ENCODE results near the gene HES7.

Gene HES7

DNA sequence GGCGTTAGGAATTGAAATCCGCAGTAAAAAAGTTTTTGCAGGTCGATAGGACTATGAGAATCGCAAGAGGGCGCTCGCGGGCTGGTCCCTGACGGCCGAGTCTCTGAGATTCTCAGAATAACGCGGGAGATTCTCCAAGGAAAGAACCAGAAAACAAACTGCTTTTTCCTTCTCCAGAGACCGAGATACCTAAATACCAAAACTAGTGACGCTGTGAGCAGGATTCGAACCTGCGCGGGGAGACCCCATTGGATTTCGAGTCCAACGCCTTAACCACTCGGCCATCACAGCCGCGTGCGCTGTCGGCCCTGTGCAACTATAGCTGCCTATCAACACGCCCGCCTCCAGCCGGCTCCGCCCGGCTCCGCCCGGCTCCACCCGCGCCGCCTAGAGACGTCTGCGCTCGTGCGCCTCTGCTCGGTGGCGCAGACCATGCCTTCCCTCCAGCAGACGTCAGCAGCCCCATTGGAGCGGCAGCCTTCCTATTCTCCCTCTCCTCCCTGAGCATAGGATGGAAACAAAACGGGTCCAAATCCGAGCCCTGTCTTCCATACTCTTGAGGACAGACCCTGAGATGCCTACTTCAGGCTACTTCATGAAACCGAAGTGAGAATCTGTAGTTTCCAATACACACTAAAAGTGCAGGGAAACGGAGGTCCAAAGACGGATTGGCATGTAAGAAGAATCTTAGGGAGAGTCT is 14.9 kb upstream of the HES7 start:
- Histone ChIP-seq H3K79me2 (ENCODE audit: insufficient read depth, low read length) (no peaks in the 10 kb centered on the region), H3K9me3 (ENCODE audit: low read length) (no peaks in the 10 kb centered on the region), H2AFZ (ENCODE audit: low read length) (no peak overlapping the region), H3K27me3 (ENCODE audit: insufficient read depth, low read length) (no peaks in the 10 kb centered on the region), H3K4me3 (ENCODE audit: low read depth, low read length, poor library complexity, severe bottlenecking) (peak overlapping the region; percentile 75), H3K4me2 (ENCODE audit: low read length) (peak overlapping the region; percentile 93), H3K9me2 (ENCODE audit: low read depth, low read length) (no peaks in the 10 kb centered on the region), H4K20me1 (ENCODE audit: insufficient read depth, low read length) (no peaks in the 10 kb centered on the region), H3K36me3 (ENCODE audit: insufficient read depth, low read length) (peaks cover 17% of the 10 kb centered on the region; the same call in 1 of the 2 replicates), H3K9ac (ENCODE audit: low read length) (peak overlapping the region; percentile 77), H3K27ac (ENCODE audit: low read depth, low read length, poor library complexity, severe bottlenecking) (peak overlapping the region; percentile 90), H3F3A (ENCODE audit: insufficient read depth, low read length) (no peaks in the 10 kb centered on the region), H3K4me1 (ENCODE audit: insufficient read depth, low read length, severe bottlenecking) (peaks cover 6% of the 10 kb centered on the region)
- TF ChIP-seq, protein P1, sequence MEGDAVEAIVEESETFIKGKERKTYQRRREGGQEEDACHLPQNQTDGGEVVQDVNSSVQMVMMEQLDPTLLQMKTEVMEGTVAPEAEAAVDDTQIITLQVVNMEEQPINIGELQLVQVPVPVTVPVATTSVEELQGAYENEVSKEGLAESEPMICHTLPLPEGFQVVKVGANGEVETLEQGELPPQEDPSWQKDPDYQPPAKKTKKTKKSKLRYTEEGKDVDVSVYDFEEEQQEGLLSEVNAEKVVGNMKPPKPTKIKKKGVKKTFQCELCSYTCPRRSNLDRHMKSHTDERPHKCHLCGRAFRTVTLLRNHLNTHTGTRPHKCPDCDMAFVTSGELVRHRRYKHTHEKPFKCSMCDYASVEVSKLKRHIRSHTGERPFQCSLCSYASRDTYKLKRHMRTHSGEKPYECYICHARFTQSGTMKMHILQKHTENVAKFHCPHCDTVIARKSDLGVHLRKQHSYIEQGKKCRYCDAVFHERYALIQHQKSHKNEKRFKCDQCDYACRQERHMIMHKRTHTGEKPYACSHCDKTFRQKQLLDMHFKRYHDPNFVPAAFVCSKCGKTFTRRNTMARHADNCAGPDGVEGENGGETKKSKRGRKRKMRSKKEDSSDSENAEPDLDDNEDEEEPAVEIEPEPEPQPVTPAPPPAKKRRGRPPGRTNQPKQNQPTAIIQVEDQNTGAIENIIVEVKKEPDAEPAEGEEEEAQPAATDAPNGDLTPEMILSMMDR (IDR thresholded peaks at IDR 0.05; ENCODE audit: low read length): peak; percentile 87
- TF ChIP-seq EZH2 (IDR thresholded peaks at IDR 0.05; ENCODE audit: borderline replicate concordance, low read length): no peak

DNA sequence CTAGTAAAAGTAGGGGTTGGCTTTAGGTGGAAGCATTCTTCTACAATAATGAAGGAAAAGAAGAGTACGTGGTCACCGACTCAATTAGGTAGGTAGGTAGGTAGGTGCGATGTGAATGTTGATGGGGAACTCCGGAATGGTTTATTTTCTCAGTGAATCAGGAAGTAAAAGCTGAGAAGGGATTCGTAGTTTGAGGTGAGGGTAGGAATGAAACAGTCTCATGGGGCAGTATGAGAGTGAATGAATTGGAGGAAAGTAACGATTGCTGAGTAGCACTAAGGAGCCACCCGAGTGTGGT is 14.4 kb upstream of the HES7 start:
- Histone ChIP-seq H3K27ac (ENCODE audit: low read depth, low read length, poor library complexity, severe bottlenecking) (no peak overlapping the region), H3F3A (ENCODE audit: insufficient read depth, low read length) (no peaks in the 10 kb centered on the region), H3K4me3 (ENCODE audit: low read depth, low read length, poor library complexity, severe bottlenecking) (peak overlapping the region; percentile 75), H3K9ac (ENCODE audit: low read length) (peak overlapping the region; percentile 38; the same call in 1 of the 2 replicates), H3K4me1 (ENCODE audit: insufficient read depth, low read length, severe bottlenecking) (peaks cover 6% of the 10 kb centered on the region), H3K4me2 (ENCODE audit: low read length) (peak overlapping the region; percentile 93), H3K36me3 (ENCODE audit: insufficient read depth, low read length) (peaks cover 17% of the 10 kb centered on the region; the same call in 1 of the 2 replicates), H3K9me2 (ENCODE audit: low read depth, low read length) (no peaks in the 10 kb centered on the region), H3K79me2 (ENCODE audit: insufficient read depth, low read length) (no peaks in the 10 kb centered on the region), H3K27me3 (ENCODE audit: insufficient read depth, low read length) (no peaks in the 10 kb centered on the region), H2AFZ (ENCODE audit: low read length) (no peak overlapping the region), H4K20me1 (ENCODE audit: insufficient read depth, low read length) (no peaks in the 10 kb centered on the region), H3K9me3 (ENCODE audit: low read length) (no peaks in the 10 kb centered on the region)
- no peak for TF ChIP-seq EZH2 (IDR thresholded peaks at IDR 0.05; ENCODE audit: borderline replicate concordance, low read length)
- TF ChIP-seq, protein P1 (IDR thresholded peaks at IDR 0.05; ENCODE audit: low read length): no peak

DNA sequence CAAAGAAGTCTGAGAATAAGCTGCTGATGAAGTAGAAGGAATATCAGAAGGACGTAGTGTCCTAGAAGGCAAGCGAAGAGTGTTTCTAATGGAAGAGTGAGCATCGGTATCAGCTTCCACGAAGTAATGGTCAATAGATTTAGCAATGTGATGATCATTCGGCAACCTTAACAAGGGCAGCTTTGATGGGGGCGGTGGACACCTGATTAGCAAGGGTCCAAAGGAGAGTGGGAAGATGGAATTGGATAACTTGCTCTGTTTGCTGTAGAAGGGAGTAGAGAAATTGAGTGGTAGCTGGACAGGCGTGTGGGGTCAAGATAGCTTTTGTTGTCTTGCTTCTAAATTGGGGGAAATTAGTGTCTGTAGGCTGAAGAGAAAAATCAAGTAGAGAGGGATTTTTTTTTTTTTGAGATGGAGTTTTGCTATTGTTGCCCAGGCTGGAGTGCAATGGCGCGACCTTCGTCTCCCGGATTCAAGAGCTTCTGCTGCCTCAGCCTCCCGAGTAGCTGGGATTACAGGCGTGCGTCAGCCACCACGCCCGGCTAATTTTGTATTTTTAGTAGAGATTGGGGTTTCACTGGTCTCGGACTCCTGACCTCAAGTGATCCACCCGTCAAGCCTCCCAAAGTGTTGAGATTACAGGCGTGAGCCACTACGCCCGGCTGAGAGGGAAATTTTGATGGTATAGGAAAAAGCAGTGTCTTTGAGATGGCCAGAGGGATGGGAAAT is 13.9 kb upstream of the HES7 start:
- H3K4me1 ChIP-seq (ENCODE audit: insufficient read depth, low read length, severe bottlenecking): peaks cover 6% of the 10 kb centered on the region

More for the DNA sequence above, 13.9 kb upstream of the HES7 start:
- Histone ChIP-seq H3K36me3 (ENCODE audit: insufficient read depth, low read length) (peaks cover 17% of the 10 kb centered on the region; the same call in 1 of the 2 replicates), H3K9me2 (ENCODE audit: low read depth, low read length) (no peaks in the 10 kb centered on the region), H3K4me3 (ENCODE audit: low read depth, low read length, poor library complexity, severe bottlenecking) (peak overlapping the region; percentile 75), H3K79me2 (ENCODE audit: insufficient read depth, low read length) (no peaks in the 10 kb centered on the region), H3K9ac (ENCODE audit: low read length) (peak overlapping the region; percentile 38; the same call in 1 of the 2 replicates), H3F3A (ENCODE audit: insufficient read depth, low read length) (no peaks in the 10 kb centered on the region), H3K27me3 (ENCODE audit: insufficient read depth, low read length) (no peaks in the 10 kb centered on the region), H3K9me3 (ENCODE audit: low read length) (no peaks in the 10 kb centered on the region), H3K27ac (ENCODE audit: low read depth, low read length, poor library complexity, severe bottlenecking) (no peak overlapping the region), H4K20me1 (ENCODE audit: insufficient read depth, low read length) (no peaks in the 10 kb centered on the region), H3K4me2 (ENCODE audit: low read length) (peak overlapping the region; percentile 93), H2AFZ (ENCODE audit: low read length) (no peak overlapping the region)
- no peak for TF ChIP-seq EZH2 (IDR thresholded peaks at IDR 0.05; ENCODE audit: borderline replicate concordance, low read length)
- TF ChIP-seq, protein P1 (IDR thresholded peaks at IDR 0.05; ENCODE audit: low read length): no peak

All from OCI-LY1 (cell line).